ENCODE results near the gene RFPL4A.

DNA sequence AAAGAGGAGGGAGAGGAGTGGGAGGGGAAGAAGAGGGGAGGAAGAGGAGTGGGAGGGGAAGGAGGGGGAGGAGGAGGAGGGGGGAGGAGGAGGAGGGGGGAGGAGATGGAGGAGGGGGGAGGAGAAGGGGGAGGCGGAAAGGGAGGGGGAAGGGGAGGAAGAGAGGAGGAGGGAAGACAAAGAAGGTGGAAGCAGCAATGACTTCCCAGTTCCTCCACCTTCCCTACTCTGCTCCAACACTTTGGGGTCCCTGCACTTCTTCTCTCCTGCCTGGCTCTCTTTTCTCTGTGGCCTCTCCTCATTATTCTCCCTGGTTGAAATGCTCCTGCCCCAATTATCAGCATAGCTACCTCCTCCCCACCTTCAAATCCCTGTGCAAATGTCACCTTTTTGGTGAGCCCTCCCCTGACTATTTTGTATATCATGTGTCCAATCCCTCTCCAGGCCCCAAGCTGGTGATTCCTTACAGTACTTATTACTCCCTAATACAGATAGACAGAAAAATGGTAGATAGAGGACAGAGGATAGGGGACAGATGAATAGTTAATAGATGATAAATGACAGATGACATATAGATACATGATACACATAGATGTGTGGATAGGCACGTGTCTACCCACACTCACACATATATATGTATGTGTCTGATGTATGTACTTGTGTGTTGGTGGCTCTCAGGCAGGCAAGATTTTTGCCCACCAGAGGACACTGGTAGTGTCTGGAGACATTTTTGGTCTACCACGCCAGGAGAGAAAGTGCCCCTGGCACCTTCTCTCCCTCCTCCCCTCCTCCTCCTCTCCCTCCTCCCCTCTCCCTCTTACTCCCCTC, 45.9 kb upstream of the RFPL4A start:
- TF ChIP-seq, protein P1, sequence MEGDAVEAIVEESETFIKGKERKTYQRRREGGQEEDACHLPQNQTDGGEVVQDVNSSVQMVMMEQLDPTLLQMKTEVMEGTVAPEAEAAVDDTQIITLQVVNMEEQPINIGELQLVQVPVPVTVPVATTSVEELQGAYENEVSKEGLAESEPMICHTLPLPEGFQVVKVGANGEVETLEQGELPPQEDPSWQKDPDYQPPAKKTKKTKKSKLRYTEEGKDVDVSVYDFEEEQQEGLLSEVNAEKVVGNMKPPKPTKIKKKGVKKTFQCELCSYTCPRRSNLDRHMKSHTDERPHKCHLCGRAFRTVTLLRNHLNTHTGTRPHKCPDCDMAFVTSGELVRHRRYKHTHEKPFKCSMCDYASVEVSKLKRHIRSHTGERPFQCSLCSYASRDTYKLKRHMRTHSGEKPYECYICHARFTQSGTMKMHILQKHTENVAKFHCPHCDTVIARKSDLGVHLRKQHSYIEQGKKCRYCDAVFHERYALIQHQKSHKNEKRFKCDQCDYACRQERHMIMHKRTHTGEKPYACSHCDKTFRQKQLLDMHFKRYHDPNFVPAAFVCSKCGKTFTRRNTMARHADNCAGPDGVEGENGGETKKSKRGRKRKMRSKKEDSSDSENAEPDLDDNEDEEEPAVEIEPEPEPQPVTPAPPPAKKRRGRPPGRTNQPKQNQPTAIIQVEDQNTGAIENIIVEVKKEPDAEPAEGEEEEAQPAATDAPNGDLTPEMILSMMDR (conservative IDR thresholded peaks at IDR 0.05) = no peak
- TF ChIP-seq ZFX (IDR thresholded peaks at IDR 0.05) = no peak

Data from C4-2B (cell line).